HUES64 (cell line): ENCODE results near the gene CTSK.
"Not testable (repeated sequence)": the region's sequence is repeated elsewhere in the genome, so short reads cannot be mapped to it uniquely, and the experiment has no call there.

Experiments used
- H3K27ac ChIP-seq: 2 replicates; pipeline ENCODE4 v1.7.0; 2013; ENCODE audit warnings: low read depth, low read length, inconsistent platforms
- H3K27me3 ChIP-seq: 2 replicates; pipeline ENCODE4 v1.6.1; 2013; ENCODE audit warnings: mild to moderate bottlenecking, low read length; ENCODE audit not compliant: insufficient read depth
- H3K36me3 ChIP-seq: 2 replicates; pipeline ENCODE4 v1.6.1; 2013; ENCODE audit warnings: mild to moderate bottlenecking, low read length; ENCODE audit not compliant: insufficient read depth
- H3K4me1 ChIP-seq: 2 replicates; pipeline ENCODE4 v1.6.1; 2013; ENCODE audit warnings: mild to moderate bottlenecking, low read length, moderate library complexity; ENCODE audit not compliant: insufficient read depth
- H3K4me3 ChIP-seq: 2 replicates; pipeline ENCODE4 v1.5.1; 2013; ENCODE audit warnings: mild to moderate bottlenecking, low read length, moderate library complexity
- H3K9ac ChIP-seq: 2 replicates; pipeline ENCODE4 v1.6.1; 2013; ENCODE audit warnings: mild to moderate bottlenecking, low read depth, low read length
- H3K9me3 ChIP-seq: 2 replicates; pipeline ENCODE4 v1.6.1; 2013; ENCODE audit warnings: low read depth, low read length; ENCODE audit not compliant: insufficient read depth
- WGBS: fragments of 150-250, 120-280 bp; methylation state at CpG from one replicate; pipeline ENCODE4 v1.1.7; 2013; ENCODE audit warnings: missing lambda C conversion rate; 5-methylcytosine and 5-hydroxymethylcytosine counted together

CTSK gene

DNA sequence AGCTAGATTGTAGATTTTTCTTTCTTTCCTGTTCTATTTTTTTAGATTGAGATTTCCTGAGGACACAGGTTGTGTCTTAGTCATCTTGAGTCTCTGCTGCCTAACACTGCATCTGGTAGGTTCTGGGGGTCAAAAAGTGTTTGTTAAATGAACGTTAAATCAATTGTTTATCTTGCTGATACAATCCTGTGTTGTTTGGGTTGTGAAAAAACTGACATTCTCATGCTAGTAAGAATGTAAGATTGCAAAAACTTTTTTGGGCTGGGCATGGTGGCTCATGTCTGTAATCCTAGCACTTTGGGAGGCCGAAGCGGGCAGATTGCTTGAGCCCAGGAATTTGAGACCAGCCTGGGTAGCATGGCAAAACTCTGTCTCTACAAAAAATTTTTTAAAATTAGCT, 3.4 kb downstream of the CTSK start:
- no peak overlapping the region for H3K27ac ChIP-seq
- H3K4me3 ChIP-seq, result no peak overlapping the region
- H3K4me1 ChIP-seq, result peaks cover 22% of the 10 kb centered on the region
- no peak overlapping the region for H3K9ac ChIP-seq
- WGBS, result 88% methylated on average over 3 of the region's 3 CpGs
- H3K9me3 ChIP-seq, result no peaks in the 10 kb centered on the region
- no peaks in the 10 kb centered on the region for H3K27me3 ChIP-seq
- H3K36me3 ChIP-seq, result no peaks in the 10 kb centered on the region

DNA sequence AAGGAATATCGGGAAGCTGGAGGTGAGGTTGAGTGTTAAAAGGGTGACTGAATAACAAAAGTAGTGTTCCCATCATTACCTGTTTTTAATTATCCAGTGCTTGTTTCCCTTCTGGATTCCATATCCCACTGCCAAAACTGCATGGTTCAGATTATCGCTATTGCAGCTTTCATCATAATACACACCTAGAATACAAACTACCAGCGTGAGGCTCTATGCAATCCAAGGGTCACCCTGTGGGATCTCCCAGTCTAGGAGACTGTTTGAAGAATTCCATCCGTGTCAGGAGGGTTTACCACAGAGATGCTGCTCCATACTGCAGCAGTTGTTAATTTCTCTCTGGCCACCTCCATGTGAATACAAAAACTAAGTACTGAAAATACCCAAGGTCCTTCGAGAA, 9.0 kb downstream of the CTSK start:
- peaks cover 5% of the 10 kb centered on the region; the same call in 1 of the 2 replicates for H3K36me3 ChIP-seq
- 92% methylated on average over 5 of the region's 5 CpGs for WGBS
- no peaks in the 10 kb centered on the region for H3K27me3 ChIP-seq

GRCh38 chr1:150798525-150798924, 9.5 kb downstream of the CTSK start:
- no peak overlapping the region for H3K27ac ChIP-seq
- no peak overlapping the region for H3K4me3 ChIP-seq
- peaks cover 21% of the 10 kb centered on the region for H3K4me1 ChIP-seq
- H3K36me3 ChIP-seq, result peaks cover 5% of the 10 kb centered on the region; the same call in 1 of the 2 replicates
- H3K27me3 ChIP-seq, result no peaks in the 10 kb centered on the region
- WGBS, result 83% methylated on average over 3 of the region's 4 CpGs
- no peaks in the 10 kb centered on the region for H3K9me3 ChIP-seq
- no peak overlapping the region for H3K9ac ChIP-seq

More for the DNA sequence above, 9.0 kb downstream of the CTSK start:
- H3K9me3 ChIP-seq, result no peaks in the 10 kb centered on the region
- peaks cover 21% of the 10 kb centered on the region for H3K4me1 ChIP-seq
- H3K4me3 ChIP-seq, result no peak overlapping the region
- H3K27ac ChIP-seq, result no peak overlapping the region
- no peak overlapping the region for H3K9ac ChIP-seq

DNA sequence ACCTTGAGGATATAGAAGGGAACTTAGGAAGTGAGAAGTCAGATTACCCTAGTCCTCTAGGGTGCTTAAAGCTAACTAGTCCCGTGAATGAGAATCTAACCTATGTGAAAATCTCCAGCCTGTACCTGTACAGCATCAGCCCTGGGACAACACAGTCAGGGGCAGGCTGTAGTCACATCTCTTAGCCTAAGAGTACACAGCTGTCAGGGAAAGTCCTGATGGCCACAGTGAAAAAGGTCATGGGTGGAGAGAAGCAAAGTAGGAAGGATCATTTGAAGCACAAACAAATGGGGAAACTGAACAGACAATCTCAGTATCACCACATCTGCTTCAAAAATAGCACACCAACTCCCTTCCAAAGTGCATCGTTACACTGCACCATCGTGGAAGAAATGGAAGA, 11.7 kb downstream of the CTSK start:
- no peak overlapping the region for H3K27ac ChIP-seq
- no peaks in the 10 kb centered on the region for H3K27me3 ChIP-seq
- H3K4me3 ChIP-seq, result no peak overlapping the region
- H3K36me3 ChIP-seq, result peaks cover 5% of the 10 kb centered on the region; the same call in 1 of the 2 replicates
- H3K9me3 ChIP-seq, result no peaks in the 10 kb centered on the region
- 92% methylated on average over 3 of the region's 3 CpGs for WGBS
- no peak overlapping the region for H3K9ac ChIP-seq
- peaks cover 21% of the 10 kb centered on the region for H3K4me1 ChIP-seq

DNA sequence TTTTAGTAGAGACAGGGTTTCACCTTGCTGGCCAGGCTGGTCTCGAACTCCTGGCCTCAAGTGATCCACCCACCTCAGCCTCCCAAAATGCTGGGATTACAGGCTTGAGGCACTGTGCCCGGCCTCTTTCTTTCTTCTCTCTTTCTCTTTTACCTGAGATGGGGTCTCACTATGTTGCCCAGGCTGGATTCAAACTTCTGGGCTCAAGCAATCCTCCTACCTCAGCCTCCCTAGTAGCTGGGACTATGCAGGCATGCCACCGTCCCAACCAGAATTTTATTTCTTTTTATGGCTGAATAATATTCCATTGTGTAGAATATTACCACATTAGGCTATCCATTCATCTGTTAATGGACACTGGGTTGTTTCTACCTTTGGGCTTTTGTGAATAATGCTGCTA, 14.3 kb downstream of the CTSK start:
- H3K27ac ChIP-seq, H3K9me3 ChIP-seq, H3K4me3 ChIP-seq, H3K9ac ChIP-seq, H3K36me3 ChIP-seq, H3K27me3 ChIP-seq: not testable (repeated sequence)
- WGBS, result 91% methylated on average over 2 of the region's 3 CpGs
- peaks cover 11% of the 10 kb centered on the region for H3K4me1 ChIP-seq

GRCh38 chr1:150793221-150793620, 14.8 kb downstream of the CTSK start:
- no peaks in the 10 kb centered on the region for H3K27me3 ChIP-seq
- H3K9ac ChIP-seq, result no peak overlapping the region
- H3K4me1 ChIP-seq, result peaks cover 6% of the 10 kb centered on the region
- H3K36me3 ChIP-seq, result no peaks in the 10 kb centered on the region
- 97% methylated on average over 1 of the region's 1 CpG for WGBS
- H3K27ac ChIP-seq, result no peak overlapping the region
- no peaks in the 10 kb centered on the region for H3K9me3 ChIP-seq
- H3K4me3 ChIP-seq, result no peak overlapping the region

DNA sequence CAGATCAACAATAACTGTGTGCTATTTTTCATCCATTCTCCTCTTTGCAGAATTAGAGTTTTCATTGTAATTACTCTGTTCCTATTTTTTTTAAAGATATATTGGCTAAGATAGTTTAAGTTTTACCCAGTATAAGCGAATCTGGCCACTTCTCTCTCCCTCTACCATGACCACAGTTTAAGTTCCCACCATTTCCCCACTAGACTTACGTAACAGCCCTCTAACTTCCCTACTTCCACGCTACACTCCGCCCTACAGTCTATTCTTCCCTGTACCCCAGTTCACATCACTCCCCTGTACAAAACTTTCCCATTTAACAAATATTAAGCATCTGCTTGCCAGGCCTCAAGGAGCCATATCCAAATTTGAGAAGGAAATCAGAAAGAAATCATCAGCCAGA, 16.5 kb downstream of the CTSK start:
- H3K36me3 ChIP-seq, result no peaks in the 10 kb centered on the region
- WGBS, result 91% methylated on average over 4 of the region's 4 CpGs
- no peaks in the 10 kb centered on the region for H3K4me1 ChIP-seq
- H3K9ac ChIP-seq, result no peak overlapping the region
- H3K27ac ChIP-seq, result no peak overlapping the region
- no peaks in the 10 kb centered on the region for H3K27me3 ChIP-seq
- H3K4me3 ChIP-seq, result no peak overlapping the region
- no peaks in the 10 kb centered on the region for H3K9me3 ChIP-seq

DNA sequence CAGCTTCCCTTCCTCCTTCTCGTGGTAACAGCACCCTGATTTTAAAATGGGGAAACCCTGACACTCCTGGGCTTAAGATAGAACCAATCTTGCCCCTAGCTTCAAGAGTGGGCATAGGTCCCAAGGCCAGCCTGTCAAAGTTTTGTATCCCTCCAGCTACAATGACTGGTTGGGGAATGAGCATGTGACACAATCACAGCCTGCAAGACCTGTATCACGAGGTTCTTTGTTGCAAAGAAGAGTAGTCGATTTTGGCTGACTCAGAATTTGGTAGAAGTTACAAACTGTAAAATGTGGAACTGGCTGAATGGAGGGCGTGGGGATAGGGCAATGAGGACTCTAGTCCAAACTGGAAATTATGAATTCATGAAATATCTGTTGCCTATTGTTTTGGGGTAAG, 18.7 kb downstream of the CTSK start:
- H3K27me3 ChIP-seq, result no peaks in the 10 kb centered on the region
- no peak overlapping the region for H3K4me3 ChIP-seq
- 86% methylated on average over 4 of the region's 4 CpGs for WGBS
- no peak overlapping the region for H3K27ac ChIP-seq
- no peak overlapping the region for H3K9ac ChIP-seq
- no peaks in the 10 kb centered on the region for H3K9me3 ChIP-seq
- H3K4me1 ChIP-seq, result no peaks in the 10 kb centered on the region
- no peaks in the 10 kb centered on the region for H3K36me3 ChIP-seq

DNA sequence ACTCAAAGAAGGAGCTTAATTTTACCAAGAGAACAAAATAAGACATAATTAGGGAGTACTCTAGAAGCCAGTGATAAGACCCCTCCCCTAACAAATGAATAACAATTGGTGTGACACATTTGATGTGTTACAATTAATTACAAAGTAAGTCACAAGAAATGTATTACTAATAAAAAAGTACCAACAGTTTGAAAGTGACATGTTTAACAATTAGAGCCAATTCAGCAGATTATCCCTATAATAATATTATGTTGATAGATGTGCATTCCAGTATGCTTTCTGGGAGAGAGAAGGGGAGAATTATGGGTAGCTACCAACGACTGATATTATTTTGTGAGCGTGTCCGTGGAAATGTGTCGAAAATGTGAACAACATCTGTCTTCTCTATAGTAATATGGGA, 19.1 kb downstream of the CTSK start:
- no peaks in the 10 kb centered on the region for H3K36me3 ChIP-seq
- 99% methylated on average over 4 of the region's 4 CpGs for WGBS
- no peaks in the 10 kb centered on the region for H3K27me3 ChIP-seq
- H3K27ac ChIP-seq, result no peak overlapping the region
- H3K9me3 ChIP-seq, result no peaks in the 10 kb centered on the region
- H3K4me1 ChIP-seq, result no peaks in the 10 kb centered on the region
- H3K9ac ChIP-seq, result no peak overlapping the region
- no peak overlapping the region for H3K4me3 ChIP-seq

GRCh38 chr1:150787455-150787854, 20.6 kb downstream of the CTSK start:
- H3K9ac ChIP-seq, result no peak overlapping the region
- H3K9me3 ChIP-seq, result no peaks in the 10 kb centered on the region
- no peaks in the 10 kb centered on the region for H3K27me3 ChIP-seq
- no peaks in the 10 kb centered on the region for H3K36me3 ChIP-seq
- H3K4me1 ChIP-seq, result no peaks in the 10 kb centered on the region
- no peak overlapping the region for H3K4me3 ChIP-seq
- H3K27ac ChIP-seq, result no peak overlapping the region

GRCh38 chr1:150780510-150780909, 27.6 kb downstream of the CTSK start:
- Histone ChIP-seq H3K4me1 (no peaks in the 10 kb centered on the region), H3K36me3 (no peaks in the 10 kb centered on the region), H3K9ac (no peak overlapping the region), H3K4me3 (no peak overlapping the region), H3K27me3 (no peaks in the 10 kb centered on the region), H3K9me3 (peaks cover 6% of the 10 kb centered on the region; the same call in 1 of the 2 replicates), H3K27ac (no peak overlapping the region)
- 93% methylated on average over 1 of the region's 3 CpGs for WGBS

DNA sequence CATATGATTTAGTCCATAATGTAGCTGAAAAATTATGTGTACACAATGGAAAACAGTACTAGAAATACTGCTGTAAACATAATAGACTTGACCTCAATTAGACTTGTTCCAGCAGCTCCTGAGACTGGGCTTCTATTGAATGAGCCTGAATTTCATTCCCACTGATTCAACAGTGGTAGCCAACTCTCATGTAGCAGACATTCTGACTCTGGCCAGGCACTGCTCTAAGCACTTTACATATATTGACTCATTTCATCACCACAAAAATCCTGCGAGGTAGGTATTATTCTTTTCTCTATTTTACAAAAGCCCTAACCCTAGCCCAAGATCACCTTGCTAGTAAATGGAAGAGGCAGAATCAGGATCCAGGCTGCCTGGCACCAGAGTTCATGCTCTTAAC, 29.7 kb downstream of the CTSK start:
- Histone ChIP-seq H3K9ac (no peak overlapping the region), H3K9me3 (peaks cover 6% of the 10 kb centered on the region; the same call in 1 of the 2 replicates)
- 89% methylated on average over 1 of the region's 1 CpG for WGBS

More for the DNA sequence above, 29.7 kb downstream of the CTSK start:
- Histone ChIP-seq H3K4me1 (no peaks in the 10 kb centered on the region), H3K36me3 (no peaks in the 10 kb centered on the region), H3K4me3 (no peak overlapping the region), H3K27me3 (no peaks in the 10 kb centered on the region), H3K27ac (no peak overlapping the region)
